ENCODE data around the gene TIE1.
A peak's percentile ranks its signal among the peaks of the same experiment; 100 is the strongest.

The TIE1 gene

GRCh38 chr1:43274804-43275180 is 26.0 kb upstream of the TIE1 start:
- H3K36me3 ChIP-seq (ENCODE audit: control insufficient read depth, insufficient read depth, low read length): peaks cover 4% of the 10 kb centered on the region; the same call in 1 of the 2 replicates
- H3K27me3 ChIP-seq (ENCODE audit: control insufficient read depth, insufficient read depth, low read length): no peaks in the 10 kb centered on the region
- no peaks in the 10 kb centered on the region for H3K9me3 ChIP-seq (ENCODE audit: control insufficient read depth, insufficient read depth, low read length)
- no peak overlapping the region for H3K4me3 ChIP-seq (ENCODE audit: low read depth, low read length)
- peaks cover 14% of the 10 kb centered on the region for H3K4me1 ChIP-seq (ENCODE audit: control insufficient read depth, insufficient read depth, low read length)
- no peak overlapping the region for H3K9ac ChIP-seq (ENCODE audit: low read depth, low read length)
- no peak overlapping the region for H3K27ac ChIP-seq (ENCODE audit: low read depth, low read length)

- Histone ChIP-seq H3K4me1 (ENCODE audit: control insufficient read depth, insufficient read depth, low read length) (peaks cover 8% of the 10 kb centered on the region), H3K4me3 (ENCODE audit: low read depth, low read length) (no peak overlapping the region), H3K27me3 (ENCODE audit: control insufficient read depth, insufficient read depth, low read length) (no peaks in the 10 kb centered on the region), H3K9me3 (ENCODE audit: control insufficient read depth, insufficient read depth, low read length) (no peaks in the 10 kb centered on the region), H3K27ac (ENCODE audit: low read depth, low read length) (no peak overlapping the region), H3K36me3 (ENCODE audit: control insufficient read depth, insufficient read depth, low read length) (peaks cover 4% of the 10 kb centered on the region; the same call in 1 of the 2 replicates), H3K9ac (ENCODE audit: low read depth, low read length) (no peak overlapping the region)
These were observed 24.8 kb upstream of the TIE1 start for GRCh38 chr1:43275826-43276620.

GRCh38 chr1:43276673-43277072 is 24.1 kb upstream of the TIE1 start:
- Histone ChIP-seq H3K27me3 (ENCODE audit: control insufficient read depth, insufficient read depth, low read length) (no peaks in the 10 kb centered on the region), H3K4me3 (ENCODE audit: low read depth, low read length) (no peak overlapping the region), H3K9me3 (ENCODE audit: control insufficient read depth, insufficient read depth, low read length) (no peaks in the 10 kb centered on the region), H3K27ac (ENCODE audit: low read depth, low read length) (no peak overlapping the region), H3K36me3 (ENCODE audit: control insufficient read depth, insufficient read depth, low read length) (peaks cover 4% of the 10 kb centered on the region; the same call in 1 of the 2 replicates), H3K4me1 (ENCODE audit: control insufficient read depth, insufficient read depth, low read length) (peaks cover 2% of the 10 kb centered on the region; the same call in 1 of the 2 replicates), H3K9ac (ENCODE audit: low read depth, low read length) (no peak overlapping the region)

GRCh38 chr1:43277116-43277876 is 23.5 kb upstream of the TIE1 start:
- H3K9me3 ChIP-seq (ENCODE audit: control insufficient read depth, insufficient read depth, low read length): no peaks in the 10 kb centered on the region
- peaks cover 4% of the 10 kb centered on the region; the same call in 1 of the 2 replicates for H3K36me3 ChIP-seq (ENCODE audit: control insufficient read depth, insufficient read depth, low read length)
- no peak overlapping the region for H3K9ac ChIP-seq (ENCODE audit: low read depth, low read length)
- no peaks in the 10 kb centered on the region for H3K27me3 ChIP-seq (ENCODE audit: control insufficient read depth, insufficient read depth, low read length)
- no peak overlapping the region for H3K4me3 ChIP-seq (ENCODE audit: low read depth, low read length)
- H3K4me1 ChIP-seq (ENCODE audit: control insufficient read depth, insufficient read depth, low read length): no peaks in the 10 kb centered on the region
- no peak overlapping the region for H3K27ac ChIP-seq (ENCODE audit: low read depth, low read length)

GRCh38 chr1:43279161-43279560 is 21.6 kb upstream of the TIE1 start:
- Histone ChIP-seq H3K9ac (ENCODE audit: low read depth, low read length) (no peak overlapping the region), H3K27me3 (ENCODE audit: control insufficient read depth, insufficient read depth, low read length) (no peaks in the 10 kb centered on the region), H3K27ac (ENCODE audit: low read depth, low read length) (no peak overlapping the region), H3K4me3 (ENCODE audit: low read depth, low read length) (no peak overlapping the region), H3K4me1 (ENCODE audit: control insufficient read depth, insufficient read depth, low read length) (no peaks in the 10 kb centered on the region), H3K9me3 (ENCODE audit: control insufficient read depth, insufficient read depth, low read length) (no peaks in the 10 kb centered on the region), H3K36me3 (ENCODE audit: control insufficient read depth, insufficient read depth, low read length) (no peaks in the 10 kb centered on the region)

GRCh38 chr1:43279666-43280065 is 21.1 kb upstream of the TIE1 start:
- H3K36me3 ChIP-seq (ENCODE audit: control insufficient read depth, insufficient read depth, low read length): no peaks in the 10 kb centered on the region
- no peak overlapping the region for H3K9ac ChIP-seq (ENCODE audit: low read depth, low read length)
- H3K4me3 ChIP-seq (ENCODE audit: low read depth, low read length): no peak overlapping the region
- H3K27ac ChIP-seq (ENCODE audit: low read depth, low read length): no peak overlapping the region
- peaks cover 3% of the 10 kb centered on the region for H3K4me1 ChIP-seq (ENCODE audit: control insufficient read depth, insufficient read depth, low read length)
- H3K27me3 ChIP-seq (ENCODE audit: control insufficient read depth, insufficient read depth, low read length): no peaks in the 10 kb centered on the region
- no peaks in the 10 kb centered on the region for H3K9me3 ChIP-seq (ENCODE audit: control insufficient read depth, insufficient read depth, low read length)

- H3K4me3 ChIP-seq (ENCODE audit: low read depth, low read length): no peak overlapping the region
- H3K9me3 ChIP-seq (ENCODE audit: control insufficient read depth, insufficient read depth, low read length): no peaks in the 10 kb centered on the region
- no peaks in the 10 kb centered on the region for H3K36me3 ChIP-seq (ENCODE audit: control insufficient read depth, insufficient read depth, low read length)
- H3K9ac ChIP-seq (ENCODE audit: low read depth, low read length): no peak overlapping the region
- no peaks in the 10 kb centered on the region for H3K27me3 ChIP-seq (ENCODE audit: control insufficient read depth, insufficient read depth, low read length)
- no peak overlapping the region for H3K27ac ChIP-seq (ENCODE audit: low read depth, low read length)
- peaks cover 12% of the 10 kb centered on the region for H3K4me1 ChIP-seq (ENCODE audit: control insufficient read depth, insufficient read depth, low read length)
These were observed 20.1 kb upstream of the TIE1 start for GRCh38 chr1:43280692-43281091.

GRCh38 chr1:43282220-43283195 is 18.3 kb upstream of the TIE1 start:
- Histone ChIP-seq H3K9ac (ENCODE audit: low read depth, low read length) (no peak overlapping the region), H3K4me1 (ENCODE audit: control insufficient read depth, insufficient read depth, low read length) (peaks cover 16% of the 10 kb centered on the region), H3K27me3 (ENCODE audit: control insufficient read depth, insufficient read depth, low read length) (no peaks in the 10 kb centered on the region), H3K27ac (ENCODE audit: low read depth, low read length) (no peak overlapping the region), H3K36me3 (ENCODE audit: control insufficient read depth, insufficient read depth, low read length) (no peaks in the 10 kb centered on the region), H3K4me3 (ENCODE audit: low read depth, low read length) (no peak overlapping the region), H3K9me3 (ENCODE audit: control insufficient read depth, insufficient read depth, low read length) (no peaks in the 10 kb centered on the region)

- Histone ChIP-seq H3K27ac (ENCODE audit: low read depth, low read length) (no peak overlapping the region), H3K9me3 (ENCODE audit: control insufficient read depth, insufficient read depth, low read length) (no peaks in the 10 kb centered on the region), H3K4me1 (ENCODE audit: control insufficient read depth, insufficient read depth, low read length) (peaks cover 16% of the 10 kb centered on the region), H3K36me3 (ENCODE audit: control insufficient read depth, insufficient read depth, low read length) (no peaks in the 10 kb centered on the region), H3K9ac (ENCODE audit: low read depth, low read length) (no peak overlapping the region), H3K4me3 (ENCODE audit: low read depth, low read length) (no peak overlapping the region), H3K27me3 (ENCODE audit: control insufficient read depth, insufficient read depth, low read length) (no peaks in the 10 kb centered on the region)
These were observed 16.7 kb upstream of the TIE1 start for GRCh38 chr1:43284065-43284464.

- H3K36me3 ChIP-seq (ENCODE audit: control insufficient read depth, insufficient read depth, low read length): no peaks in the 10 kb centered on the region
- H3K27ac ChIP-seq (ENCODE audit: low read depth, low read length): no peak overlapping the region
- peaks cover 16% of the 10 kb centered on the region for H3K4me1 ChIP-seq (ENCODE audit: control insufficient read depth, insufficient read depth, low read length)
- H3K9me3 ChIP-seq (ENCODE audit: control insufficient read depth, insufficient read depth, low read length): no peaks in the 10 kb centered on the region
- peak overlapping the region; percentile 67 for H3K4me3 ChIP-seq (ENCODE audit: low read depth, low read length)
- no peaks in the 10 kb centered on the region for H3K27me3 ChIP-seq (ENCODE audit: control insufficient read depth, insufficient read depth, low read length)
- H3K9ac ChIP-seq (ENCODE audit: low read depth, low read length): no peak overlapping the region
These were observed 16.2 kb upstream of the TIE1 start for GRCh38 chr1:43284546-43285110.

All from HUES48 (cell line).